Skeletal muscle satellite cell (primary cell): ENCODE results near the gene FMN2.

ENCODE experiments used
- H3K27me3 ChIP-seq: 2 replicates; pipeline ENCODE4 v1.7.0; 2013; ENCODE audit warnings: low read length; ENCODE audit not compliant: control insufficient read depth, insufficient read depth
- H3K36me3 ChIP-seq: 2 replicates; pipeline ENCODE4 v1.7.0; 2013; ENCODE audit warnings: mild to moderate bottlenecking, control low read depth, low read length; ENCODE audit not compliant: insufficient read depth
- H3K4me1 ChIP-seq: 2 replicates; pipeline ENCODE4 v1.7.0; 2013; ENCODE audit warnings: low read length; ENCODE audit not compliant: control insufficient read depth, insufficient read depth
- H3K4me2 ChIP-seq: 2 replicates; pipeline ENCODE4 v1.7.0; 2013; ENCODE audit warnings: mild to moderate bottlenecking, low read length
- H3K4me3 ChIP-seq: 2 replicates; pipeline ENCODE4 v1.7.0; 2013; ENCODE audit warnings: low read length
- H3K9ac ChIP-seq: 2 replicates; pipeline ENCODE4 v1.7.0; 2013; ENCODE audit warnings: mild to moderate bottlenecking, low read depth, low read length, moderate library complexity
- H3K9me3 ChIP-seq: replicated peaks from 2 replicates; pipeline ENCODE4 v1.7.0; 2013; ENCODE audit warnings: mild to moderate bottlenecking, control low read depth, low read length

The FMN2 gene

DNA sequence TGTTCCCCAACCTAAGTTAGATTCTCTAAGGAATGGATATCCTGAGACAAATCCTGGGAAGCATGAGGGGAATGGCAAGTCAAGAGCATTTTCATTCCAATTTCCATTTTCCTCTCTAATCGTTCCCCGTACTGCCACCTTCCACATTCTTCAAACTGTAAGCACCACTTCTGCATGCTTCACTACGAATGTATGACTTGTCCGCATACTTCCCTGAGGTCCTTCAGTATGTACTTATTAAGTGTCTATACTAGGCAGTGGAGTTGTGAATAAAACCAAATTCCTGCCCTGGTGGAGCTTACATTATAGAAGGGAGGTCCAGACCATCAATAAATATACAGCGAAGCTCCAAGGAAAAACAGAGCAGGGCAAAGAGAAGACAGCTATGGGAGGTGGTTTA is 365.5 kb downstream of the FMN2 start:
- no peaks in the 10 kb centered on the region for H3K9me3 ChIP-seq

DNA sequence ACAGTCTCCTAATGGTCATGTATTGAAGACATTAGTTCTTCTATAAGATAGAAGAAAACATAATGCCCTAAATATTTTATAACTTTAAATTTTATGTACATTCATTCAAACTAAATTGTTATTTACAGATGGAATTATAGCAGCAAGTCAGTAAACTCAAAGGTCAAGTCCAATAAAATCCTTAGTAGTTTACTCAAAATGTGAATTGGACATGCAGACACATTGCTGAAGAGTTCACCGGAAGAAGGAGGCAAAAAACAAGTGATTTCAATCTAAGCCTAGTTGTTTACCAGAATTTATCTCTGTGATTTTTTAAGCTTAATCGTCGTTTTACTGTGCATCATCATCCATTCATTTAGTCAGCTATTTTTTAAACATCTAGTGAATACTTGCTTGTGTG is 370.6 kb downstream of the FMN2 start:
- Histone ChIP-seq H3K4me1 (peaks cover 31% of the 10 kb centered on the region), H3K9me3 (no peaks in the 10 kb centered on the region), H3K36me3 (no peaks in the 10 kb centered on the region), H3K4me3 (no peak overlapping the region), H3K4me2 (no peak overlapping the region), H3K9ac (no peak overlapping the region), H3K27me3 (no peaks in the 10 kb centered on the region)

More for the DNA sequence above, 365.5 kb downstream of the FMN2 start:
- Histone ChIP-seq H3K4me3 (no peak overlapping the region), H3K36me3 (no peaks in the 10 kb centered on the region), H3K4me1 (peaks cover 3% of the 10 kb centered on the region), H3K27me3 (no peaks in the 10 kb centered on the region), H3K9ac (no peak overlapping the region), H3K4me2 (no peak overlapping the region)

DNA sequence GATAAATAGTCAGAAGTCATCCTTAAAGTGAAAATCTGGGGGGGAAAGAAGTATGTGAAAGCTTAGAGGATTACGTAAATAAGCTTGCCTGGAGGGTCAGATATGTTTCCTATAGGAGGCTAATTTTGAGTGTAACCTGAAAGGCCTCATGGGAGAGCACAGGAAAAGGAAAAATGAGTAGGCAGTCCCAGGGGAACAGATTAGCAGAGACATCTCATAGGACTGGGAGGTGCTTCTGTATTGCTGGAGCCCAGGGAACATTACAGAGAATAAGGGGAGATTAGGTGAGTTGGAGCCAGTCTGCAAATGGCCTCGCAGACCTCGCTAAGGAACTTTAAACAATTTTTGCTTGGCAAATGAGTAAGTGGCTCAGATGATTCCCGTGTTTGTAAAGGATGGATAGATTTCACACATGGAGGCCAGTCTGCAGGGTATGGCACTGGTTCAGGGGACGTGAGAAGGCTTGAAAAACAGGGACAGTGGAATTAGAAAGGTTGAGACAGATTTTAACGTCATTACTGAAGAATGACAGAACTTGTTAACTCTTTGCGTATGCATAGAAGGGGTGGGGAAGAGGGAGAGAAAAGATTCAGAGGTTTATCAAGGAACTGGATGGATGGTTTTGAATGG is 371.2 kb downstream of the FMN2 start:
- Histone ChIP-seq H3K36me3 (no peaks in the 10 kb centered on the region), H3K4me2 (no peak overlapping the region), H3K9ac (no peak overlapping the region), H3K4me1 (peaks cover 31% of the 10 kb centered on the region), H3K27me3 (no peaks in the 10 kb centered on the region), H3K4me3 (no peak overlapping the region), H3K9me3 (no peaks in the 10 kb centered on the region)

DNA sequence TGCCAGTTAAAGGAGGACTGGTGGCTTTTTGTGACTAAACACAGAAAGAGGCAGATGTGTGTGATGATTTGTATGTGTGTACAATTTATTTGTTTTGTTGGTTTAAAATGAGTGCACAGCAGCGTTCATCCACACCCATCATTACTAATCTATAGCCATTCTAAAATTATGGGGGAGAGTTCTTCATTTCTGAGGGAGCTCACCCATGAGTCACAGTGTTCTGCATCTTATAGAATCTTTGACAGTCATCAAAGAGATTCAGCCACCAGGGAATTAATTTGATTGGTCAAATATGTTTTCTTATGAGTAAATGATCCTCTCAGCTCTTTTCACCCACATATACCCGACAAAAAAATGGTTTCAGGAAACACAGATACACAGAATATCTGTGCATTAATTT is 372.4 kb downstream of the FMN2 start:
- H3K27me3 ChIP-seq = no peaks in the 10 kb centered on the region
- peaks cover 30% of the 10 kb centered on the region for H3K4me1 ChIP-seq
- no peaks in the 10 kb centered on the region for H3K36me3 ChIP-seq
- H3K4me3 ChIP-seq = no peak overlapping the region
- no peak overlapping the region for H3K9ac ChIP-seq
- H3K9me3 ChIP-seq = no peaks in the 10 kb centered on the region
- no peak overlapping the region for H3K4me2 ChIP-seq

DNA sequence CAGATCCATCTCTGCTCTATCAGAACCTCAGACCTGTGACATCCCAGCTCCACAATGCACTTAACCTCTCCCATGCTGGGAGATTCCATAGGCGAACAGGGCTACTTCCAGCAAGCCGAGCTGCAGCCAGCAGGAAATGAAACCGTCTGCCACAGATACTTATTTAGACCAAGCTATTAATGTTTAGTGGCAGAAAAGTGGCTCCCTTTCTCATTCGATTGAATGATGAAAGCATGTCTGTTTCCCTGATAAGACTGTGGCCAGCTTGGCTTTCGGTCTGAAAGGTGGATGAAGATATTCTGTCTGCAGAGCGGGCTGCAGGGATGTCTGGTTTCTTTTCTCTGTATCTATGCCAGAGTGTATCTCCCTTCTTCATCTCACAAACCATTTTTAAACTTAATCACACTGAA is 373.9 kb downstream of the FMN2 start:
- H3K4me3 ChIP-seq = no peak overlapping the region
- H3K4me2 ChIP-seq = peak overlapping the region; percentile 46
- H3K9ac ChIP-seq = no peak overlapping the region
- peaks cover 28% of the 10 kb centered on the region for H3K4me1 ChIP-seq
- no peaks in the 10 kb centered on the region for H3K9me3 ChIP-seq
- H3K27me3 ChIP-seq = no peaks in the 10 kb centered on the region
- no peaks in the 10 kb centered on the region for H3K36me3 ChIP-seq

DNA sequence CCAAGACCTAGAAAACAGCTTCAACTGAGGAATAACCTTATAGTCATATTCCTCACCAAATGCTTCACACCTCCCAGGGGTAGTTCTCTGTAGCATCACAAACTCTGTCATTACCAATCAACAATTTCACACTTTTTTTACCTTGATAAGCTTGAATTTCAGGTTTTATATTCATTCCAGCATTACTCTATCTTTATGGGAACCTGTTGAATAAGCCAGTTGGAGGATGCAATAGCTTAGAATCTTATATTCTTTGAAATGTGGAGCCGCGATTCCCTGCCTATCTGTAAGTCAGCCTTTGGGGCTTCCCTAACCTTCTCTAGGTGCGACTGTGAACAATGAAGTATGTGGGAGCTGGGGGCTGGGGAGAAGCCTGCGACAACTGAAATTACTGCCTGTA is 374.8 kb downstream of the FMN2 start:
- no peaks in the 10 kb centered on the region for H3K36me3 ChIP-seq
- H3K9me3 ChIP-seq = no peaks in the 10 kb centered on the region
- no peak overlapping the region for H3K4me3 ChIP-seq
- no peak overlapping the region for H3K9ac ChIP-seq
- peaks cover 28% of the 10 kb centered on the region for H3K4me1 ChIP-seq
- no peaks in the 10 kb centered on the region for H3K27me3 ChIP-seq
- no peak overlapping the region for H3K4me2 ChIP-seq

DNA sequence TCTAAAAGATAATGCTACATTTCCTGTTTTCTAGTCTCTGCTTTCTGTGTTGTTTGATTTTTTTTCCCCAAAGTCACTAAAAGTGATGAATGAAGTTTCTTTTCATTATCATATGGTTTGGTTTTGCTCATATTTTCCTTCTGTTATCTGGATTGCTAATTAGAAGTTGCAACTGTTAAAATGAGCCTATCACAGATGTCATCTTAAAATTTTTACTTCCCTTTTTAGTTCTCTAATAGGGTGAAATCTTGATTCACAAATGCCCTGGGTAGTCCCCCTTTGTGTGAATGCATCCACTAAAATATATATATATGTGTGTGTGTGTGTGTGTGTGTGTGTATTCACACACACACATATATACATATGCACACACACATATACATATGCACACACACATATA is 376.2 kb downstream of the FMN2 start:
- H3K4me2 ChIP-seq = no peak overlapping the region
- H3K36me3 ChIP-seq = no peaks in the 10 kb centered on the region

DNA sequence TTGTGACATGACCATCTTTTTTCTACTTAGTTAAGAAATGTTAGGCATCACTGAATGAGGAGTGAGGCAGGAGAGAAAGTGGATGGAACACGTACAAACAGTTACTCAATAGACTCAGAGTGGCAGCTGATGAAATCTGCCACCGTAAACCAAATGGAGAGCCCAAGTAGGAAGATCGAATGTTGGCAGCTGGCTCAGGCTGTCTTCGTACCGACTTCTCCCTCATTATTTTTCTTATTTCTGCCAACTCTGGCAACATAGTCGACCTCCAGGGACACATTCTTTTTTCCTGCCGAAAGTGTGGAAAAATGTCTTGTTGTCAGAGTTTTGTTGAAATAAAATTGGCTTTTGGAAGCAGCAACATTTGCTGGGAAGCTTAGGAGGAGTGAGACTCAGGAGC is 377.0 kb downstream of the FMN2 start:
- Histone ChIP-seq H3K4me3 (no peak overlapping the region), H3K36me3 (no peaks in the 10 kb centered on the region), H3K4me1 (peaks cover 22% of the 10 kb centered on the region), H3K9me3 (no peaks in the 10 kb centered on the region), H3K9ac (no peak overlapping the region), H3K4me2 (no peak overlapping the region), H3K27me3 (no peaks in the 10 kb centered on the region)

More for the DNA sequence above, 376.2 kb downstream of the FMN2 start:
- Histone ChIP-seq H3K4me1 (peaks cover 24% of the 10 kb centered on the region), H3K9me3 (no peaks in the 10 kb centered on the region), H3K27me3 (no peaks in the 10 kb centered on the region), H3K9ac (no peak overlapping the region), H3K4me3 (no peak overlapping the region)

DNA sequence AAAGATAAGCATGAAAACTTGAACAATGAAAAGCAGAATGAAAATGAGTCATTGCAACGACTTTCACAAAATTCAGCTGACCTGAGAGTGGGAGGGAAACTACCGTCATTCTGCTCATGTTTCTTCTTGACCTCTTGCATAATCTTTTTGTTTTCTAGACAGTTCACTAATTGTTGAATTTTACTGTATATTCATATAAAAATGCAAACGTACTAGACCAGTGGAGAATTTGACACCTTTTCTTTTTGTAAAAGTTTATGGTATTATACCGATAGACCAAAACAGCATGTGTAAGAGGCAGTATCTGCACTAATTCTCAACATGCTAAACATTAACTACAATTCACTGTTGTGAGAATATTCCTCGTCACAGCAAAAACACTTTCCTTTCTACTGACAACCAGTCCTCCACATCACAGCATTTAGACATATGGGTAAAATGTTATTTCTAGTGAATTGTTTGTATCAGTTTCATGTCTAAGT is 382.5 kb downstream of the FMN2 start:
- H3K9me3 ChIP-seq = no peaks in the 10 kb centered on the region
- H3K4me2 ChIP-seq = peak overlapping the region; percentile 20
- H3K4me3 ChIP-seq = no peak overlapping the region
- peaks cover 9% of the 10 kb centered on the region for H3K36me3 ChIP-seq
- H3K9ac ChIP-seq = no peak overlapping the region
- H3K4me1 ChIP-seq = peaks cover 12% of the 10 kb centered on the region
- H3K27me3 ChIP-seq = no peaks in the 10 kb centered on the region

DNA sequence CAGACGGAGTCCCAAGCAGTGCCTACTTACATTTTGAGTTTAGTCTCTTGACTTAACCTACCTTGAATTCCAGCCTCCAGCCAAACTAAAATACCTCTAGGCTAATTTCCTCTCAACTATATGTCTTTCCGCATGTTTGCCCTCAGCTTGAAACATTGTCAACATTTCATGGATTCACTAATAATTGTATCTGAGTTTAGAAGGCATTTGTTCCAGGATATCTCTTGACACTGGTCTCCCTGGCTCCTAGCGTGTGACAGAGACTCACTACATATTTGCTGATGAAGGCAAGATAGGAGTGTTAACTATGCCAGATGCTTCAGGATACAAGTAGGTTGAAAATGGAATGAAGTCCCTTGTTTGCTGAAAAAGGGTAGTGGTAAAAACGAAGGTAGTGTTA is 384.1 kb downstream of the FMN2 start:
- no peak overlapping the region for H3K9ac ChIP-seq
- peaks cover 12% of the 10 kb centered on the region for H3K4me1 ChIP-seq
- no peaks in the 10 kb centered on the region for H3K9me3 ChIP-seq
- no peaks in the 10 kb centered on the region for H3K27me3 ChIP-seq
- no peak overlapping the region for H3K4me3 ChIP-seq
- H3K36me3 ChIP-seq = peaks cover 9% of the 10 kb centered on the region
- no peak overlapping the region for H3K4me2 ChIP-seq

DNA sequence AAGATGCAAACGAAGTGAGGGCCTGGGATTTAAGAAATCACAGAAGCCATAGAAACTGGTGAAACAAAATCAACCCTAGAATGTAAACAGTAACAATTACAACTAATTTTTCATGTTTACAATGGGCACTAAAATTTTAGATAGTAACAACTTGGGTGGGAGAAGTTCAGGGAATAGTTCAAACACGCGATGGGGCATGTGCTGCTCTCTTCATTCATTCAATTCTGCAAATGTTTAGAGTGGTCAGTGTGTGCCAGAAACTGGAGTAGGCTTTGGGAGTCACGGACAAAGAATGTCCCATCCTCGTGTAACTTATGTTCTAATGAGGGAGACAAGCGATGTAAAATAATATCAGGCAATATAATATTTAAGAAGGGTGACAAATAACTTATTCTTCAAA is 386.9 kb downstream of the FMN2 start:
- H3K9me3 ChIP-seq = no peaks in the 10 kb centered on the region
- H3K4me3 ChIP-seq = no peak overlapping the region
- H3K4me2 ChIP-seq = no peak overlapping the region
- H3K9ac ChIP-seq = no peak overlapping the region
- H3K27me3 ChIP-seq = no peaks in the 10 kb centered on the region
- peaks cover 9% of the 10 kb centered on the region for H3K36me3 ChIP-seq
- H3K4me1 ChIP-seq = peaks cover 11% of the 10 kb centered on the region

DNA sequence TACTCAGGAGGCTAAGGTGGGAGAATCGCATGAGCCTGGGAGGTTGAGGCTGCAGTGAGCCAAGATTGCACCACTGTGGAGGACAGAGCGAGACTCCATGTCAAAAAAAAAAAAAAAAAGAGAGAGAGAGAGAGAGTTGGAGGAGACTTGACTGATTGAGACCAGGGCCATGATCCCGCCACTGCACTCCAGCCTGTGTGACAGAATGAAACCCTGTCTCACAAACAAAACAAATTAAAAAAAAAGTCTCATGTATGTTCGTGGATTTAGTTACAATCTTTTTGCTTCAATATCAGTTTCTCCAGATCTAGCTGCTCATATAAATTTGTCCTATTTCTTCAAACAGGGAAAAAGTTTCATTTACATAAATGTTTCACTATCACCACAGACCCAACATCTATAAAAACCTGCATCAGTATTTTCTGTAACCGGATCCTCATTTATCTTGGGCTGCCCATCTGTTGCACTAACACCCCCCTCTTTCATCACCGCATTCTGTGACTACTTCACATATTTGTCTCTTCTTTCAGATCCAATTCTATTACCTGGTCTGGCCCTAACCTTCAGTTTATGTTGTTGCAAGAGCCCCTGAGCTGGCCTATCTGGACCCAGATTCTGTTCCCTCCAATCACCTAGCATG is 393.2 kb downstream of the FMN2 start:
- Histone ChIP-seq H3K4me2 (no peak overlapping the region), H3K36me3 (no peaks in the 10 kb centered on the region), H3K27me3 (no peaks in the 10 kb centered on the region)

More for the DNA sequence above, 393.2 kb downstream of the FMN2 start:
- no peaks in the 10 kb centered on the region for H3K9me3 ChIP-seq
- no peak overlapping the region for H3K9ac ChIP-seq
- H3K4me3 ChIP-seq = no peak overlapping the region
- H3K4me1 ChIP-seq = no peaks in the 10 kb centered on the region
